NT2/D1 (cell line): ENCODE results near the gene MX2.

Experiments
- DNase-seq: peaks from one replicate; pipeline ENCODE4 v3.0.0-alpha.2; 2011; ENCODE audit warnings: low read depth, low spot score
- H3K27me3 ChIP-seq: 2 replicates; pipeline ENCODE4 v1.6.0; 2011; ENCODE audit warnings: mild to moderate bottlenecking; ENCODE audit not compliant: insufficient read length, insufficient read depth
- H3K36me3 ChIP-seq: 2 replicates; pipeline ENCODE4 v1.6.1; 2011; ENCODE audit warnings: mild to moderate bottlenecking, low read length, mixed read lengths; ENCODE audit not compliant: insufficient read depth, insufficient read length
- H3K4me1 ChIP-seq: 2 replicates; pipeline ENCODE4 v1.5.1; 2011; ENCODE audit not compliant: insufficient read depth, insufficient read length
- H3K4me3 ChIP-seq: 2 replicates; pipeline ENCODE4 v1.5.1; 2011; ENCODE audit warnings: low read depth; ENCODE audit not compliant: insufficient read length
- H3K9ac ChIP-seq: 2 replicates; pipeline ENCODE4 v1.6.0; 2011; ENCODE audit warnings: low read depth; ENCODE audit not compliant: insufficient read length
- H3K9me3 ChIP-seq: 2 replicates; pipeline ENCODE4 v1.5.1; 2011; ENCODE audit warnings: mild to moderate bottlenecking, low read length; ENCODE audit not compliant: insufficient read depth
- SUZ12 ChIP-seq: IDR thresholded peaks from 2 replicates; pipeline ENCODE4 v1.6.1; 2011; ENCODE audit not compliant: insufficient read length, insufficient read depth; ENCODE audit errors: extremely low read depth
- YY1 ChIP-seq: IDR thresholded peaks from 2 replicates; pipeline ENCODE4 v1.6.1; 2011; ENCODE audit not compliant: insufficient read length, insufficient read depth
- ZNF274 ChIP-seq: IDR thresholded peaks from 2 replicates; pipeline ENCODE4 v1.6.1; 2011; ENCODE audit warnings: mild to moderate bottlenecking, low read depth, low read length

The MX2 gene

DNA sequence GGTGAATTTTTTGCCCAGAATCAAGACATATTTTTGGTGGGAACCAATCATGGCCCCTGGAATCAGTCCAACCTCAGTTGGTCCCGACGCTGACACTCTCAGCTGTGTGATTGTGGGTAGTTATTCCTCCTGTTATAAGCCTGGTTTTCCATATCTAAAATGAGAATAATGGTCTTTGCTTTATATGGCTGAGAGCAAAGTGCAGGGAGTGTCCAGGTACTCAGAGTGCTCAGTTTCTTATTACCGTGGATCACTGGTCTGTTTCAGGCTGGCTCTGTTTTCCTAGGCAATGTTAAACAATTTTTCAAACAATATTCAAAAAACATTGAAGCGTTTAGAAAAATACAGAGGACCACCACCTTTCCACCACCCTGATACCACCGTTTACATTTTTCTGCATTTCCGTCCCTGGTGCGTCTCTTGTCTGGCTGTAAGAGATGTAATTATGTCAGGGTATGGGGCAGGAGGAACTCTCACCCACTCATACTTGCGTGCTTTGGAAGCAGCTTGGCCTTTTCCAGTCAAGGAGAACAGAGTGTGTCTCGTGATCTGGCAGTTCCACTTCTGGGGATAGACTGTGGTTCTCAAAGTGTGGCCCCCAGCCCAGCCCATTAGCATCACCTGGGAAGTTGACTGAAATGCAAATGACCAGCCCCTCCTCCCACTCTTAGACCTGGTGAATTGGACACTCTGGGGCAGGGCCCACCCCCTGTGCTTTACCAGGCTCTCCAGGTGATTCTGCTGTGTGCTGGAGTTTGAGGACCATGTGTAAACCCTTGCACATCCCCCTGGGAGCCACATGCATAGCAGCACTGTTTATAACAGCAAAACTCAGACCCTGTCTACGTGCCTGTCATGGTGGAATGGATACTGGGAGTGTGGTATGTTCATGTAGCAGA, 71.0 kb downstream of the MX2 start:
- Histone ChIP-seq H3K4me3 (no peak overlapping the region), H3K4me1 (no peaks in the 10 kb centered on the region), H3K9me3 (peaks cover 14% of the 10 kb centered on the region; the same call in 1 of the 2 replicates), H3K9ac (no peak overlapping the region), H3K36me3 (peaks cover 3% of the 10 kb centered on the region), H3K27me3 (peaks cover 18% of the 10 kb centered on the region)
- DNase-seq: no peak
- TF ChIP-seq YY1 (no peak), ZNF274 (no peak), SUZ12 (no peak)

DNA sequence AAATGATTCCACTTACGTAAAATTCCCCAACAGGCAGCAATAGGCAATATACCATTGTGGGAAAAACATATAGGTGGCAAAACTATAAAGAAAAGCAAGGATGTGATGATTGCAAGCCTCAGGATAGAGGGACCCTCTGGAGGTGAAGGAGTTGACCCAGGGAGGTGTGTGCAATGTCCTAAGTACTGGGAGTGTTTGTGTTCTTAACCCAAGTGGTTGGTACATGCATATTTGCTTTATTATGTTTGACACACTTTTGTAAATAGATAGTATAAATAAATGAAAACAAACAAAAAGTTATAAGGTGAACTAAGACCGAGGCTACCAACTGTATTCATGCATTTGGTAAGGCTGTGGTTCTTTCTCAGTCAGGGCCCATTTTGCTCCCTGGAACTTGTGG, 71.7 kb downstream of the MX2 start:
- TF ChIP-seq YY1: no peak
- no peak for TF ChIP-seq SUZ12
- no peak for TF ChIP-seq ZNF274

DNA sequence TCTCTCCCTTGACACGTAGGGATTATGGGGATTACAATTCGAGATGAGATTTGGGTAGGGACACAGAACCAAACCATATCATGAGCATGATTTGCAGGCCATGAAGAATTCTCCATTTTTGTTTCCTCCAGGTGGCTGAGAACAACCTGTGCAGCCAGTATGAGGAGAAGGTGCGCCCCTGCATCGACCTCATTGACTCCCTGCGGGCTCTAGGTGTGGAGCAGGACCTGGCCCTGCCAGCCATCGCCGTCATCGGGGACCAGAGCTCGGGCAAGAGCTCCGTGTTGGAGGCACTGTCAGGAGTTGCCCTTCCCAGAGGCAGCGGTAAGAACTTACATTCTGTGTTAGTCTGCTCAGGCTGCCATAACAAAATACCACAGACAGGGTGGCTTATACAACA, 73.9 kb downstream of the MX2 start:
- H3K4me3 ChIP-seq: no peak overlapping the region

More for the DNA sequence above, 71.7 kb downstream of the MX2 start:
- Histone ChIP-seq H3K36me3 (peaks cover 3% of the 10 kb centered on the region), H3K4me3 (no peak overlapping the region), H3K27me3 (peaks cover 10% of the 10 kb centered on the region), H3K4me1 (peaks cover 2% of the 10 kb centered on the region), H3K9me3 (peaks cover 14% of the 10 kb centered on the region; the same call in 1 of the 2 replicates), H3K9ac (no peak overlapping the region)
- DNase-seq: no peak

DNA sequence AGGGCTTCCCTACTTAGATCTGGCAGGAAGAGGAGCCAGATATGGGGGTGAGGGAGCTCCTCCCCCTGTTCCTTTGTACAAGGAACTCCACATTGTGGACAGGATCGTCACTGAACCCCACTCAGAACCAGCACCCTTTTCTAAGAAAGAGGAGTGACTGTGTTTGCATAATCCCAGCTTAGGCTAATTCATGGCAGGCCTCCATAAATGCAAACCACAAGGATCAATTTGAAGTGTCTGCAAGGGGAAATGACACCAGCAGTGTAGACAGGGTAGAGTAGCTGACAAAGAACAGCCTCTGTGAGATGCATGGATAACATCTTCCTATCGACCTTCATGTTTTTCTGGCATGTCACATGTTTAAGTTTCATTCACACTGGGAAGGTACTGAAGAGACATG, 75.9 kb downstream of the MX2 start:
- DNase-seq: no peak
- Histone ChIP-seq H3K4me3 (no peak overlapping the region), H3K27me3 (no peaks in the 10 kb centered on the region), H3K4me1 (peaks cover 2% of the 10 kb centered on the region), H3K9me3 (peaks cover 14% of the 10 kb centered on the region; the same call in 1 of the 2 replicates), H3K9ac (no peak overlapping the region), H3K36me3 (peaks cover 3% of the 10 kb centered on the region)
- TF ChIP-seq SUZ12 (no peak), YY1 (no peak), ZNF274 (no peak)

More for the DNA sequence above, 73.9 kb downstream of the MX2 start:
- Histone ChIP-seq H3K9me3 (peaks cover 14% of the 10 kb centered on the region; the same call in 1 of the 2 replicates), H3K36me3 (peaks cover 3% of the 10 kb centered on the region), H3K9ac (no peak overlapping the region), H3K4me1 (peaks cover 2% of the 10 kb centered on the region), H3K27me3 (no peaks in the 10 kb centered on the region)
- DNase-seq: no peak
- TF ChIP-seq ZNF274 (no peak), YY1 (no peak), SUZ12 (no peak)

DNA sequence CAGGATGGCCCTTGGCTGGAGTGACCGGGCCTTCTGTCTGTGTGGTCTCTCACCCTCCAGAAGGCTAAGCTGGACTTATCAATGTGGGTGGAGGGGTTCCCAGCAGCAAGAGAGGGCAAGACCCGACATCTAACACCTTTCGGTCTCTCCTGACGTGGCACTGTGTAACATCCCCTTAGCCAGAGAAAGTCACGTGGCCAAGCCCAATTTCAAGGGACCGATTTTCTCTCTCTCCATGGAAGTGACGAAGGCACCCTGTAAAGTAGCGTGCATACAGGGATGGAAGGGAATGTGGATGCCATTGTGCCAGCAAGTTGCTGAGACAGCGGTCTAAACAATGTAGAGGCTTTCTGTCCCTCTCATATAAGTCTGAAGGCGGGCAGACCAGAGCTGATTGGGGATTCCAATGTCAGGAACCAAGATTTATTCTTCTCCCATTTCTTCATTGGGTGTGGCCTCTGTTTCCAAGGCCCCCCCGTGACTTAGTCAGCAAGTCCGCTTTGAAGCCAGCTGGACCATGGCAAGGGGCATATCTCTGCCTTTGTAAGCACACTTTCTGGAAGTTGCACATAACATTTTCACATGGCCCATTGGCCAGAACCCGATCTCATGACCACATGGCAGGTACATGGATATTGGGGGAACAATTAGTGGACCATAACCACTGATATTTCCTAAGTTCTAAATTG, 76.7 kb downstream of the MX2 start:
- Histone ChIP-seq H3K27me3 (no peaks in the 10 kb centered on the region), H3K9me3 (peaks cover 14% of the 10 kb centered on the region; the same call in 1 of the 2 replicates), H3K9ac (no peak overlapping the region), H3K36me3 (peaks cover 3% of the 10 kb centered on the region), H3K4me3 (no peak overlapping the region), H3K4me1 (peaks cover 2% of the 10 kb centered on the region)
- no peak for DNase-seq
- TF ChIP-seq YY1 (no peak), SUZ12 (no peak), ZNF274 (no peak)

DNA sequence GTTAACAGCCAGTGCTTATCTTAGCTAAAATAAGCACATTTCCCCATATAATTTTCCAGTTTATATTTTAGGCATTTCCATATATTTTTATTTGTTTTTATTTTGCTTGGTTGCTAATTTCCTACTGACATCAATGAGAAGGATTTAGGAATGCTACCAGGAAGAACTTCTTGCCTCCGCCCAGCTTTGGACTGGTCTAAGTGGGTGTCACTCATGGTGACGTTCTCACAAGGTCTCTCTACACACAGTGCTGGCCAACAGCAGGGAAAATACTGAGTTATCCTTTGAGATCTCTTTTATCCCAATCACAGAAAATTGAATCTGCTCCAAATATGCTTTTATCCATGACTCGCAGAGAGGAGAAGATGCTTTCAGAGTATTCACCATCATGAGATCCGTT, 77.4 kb downstream of the MX2 start:
- H3K4me1 ChIP-seq: peaks cover 2% of the 10 kb centered on the region
- TF ChIP-seq YY1 (no peak), SUZ12 (no peak), ZNF274 (no peak)
- no peaks in the 10 kb centered on the region for H3K27me3 ChIP-seq
- no peak overlapping the region for H3K4me3 ChIP-seq
- DNase-seq: no peak
- peaks cover 3% of the 10 kb centered on the region for H3K36me3 ChIP-seq
- H3K9ac ChIP-seq: no peak overlapping the region
- H3K9me3 ChIP-seq: peaks cover 14% of the 10 kb centered on the region; the same call in 1 of the 2 replicates

DNA sequence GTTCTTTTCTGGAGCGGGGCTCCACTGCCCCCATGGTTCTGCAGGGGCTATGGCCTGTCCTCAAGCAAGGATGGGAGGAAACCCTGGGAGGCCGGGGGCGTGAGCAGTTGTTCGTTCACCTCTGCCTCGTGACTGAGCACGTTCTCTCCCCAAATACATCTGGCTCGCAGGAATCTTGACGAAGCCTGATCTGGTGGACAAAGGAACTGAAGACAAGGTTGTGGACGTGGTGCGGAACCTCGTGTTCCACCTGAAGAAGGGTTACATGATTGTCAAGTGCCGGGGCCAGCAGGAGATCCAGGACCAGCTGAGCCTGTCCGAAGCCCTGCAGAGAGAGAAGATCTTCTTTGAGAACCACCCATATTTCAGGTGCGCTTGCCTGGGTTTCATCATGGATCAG, 79.7 kb downstream of the MX2 start:
- H3K4me1 ChIP-seq: peaks cover 2% of the 10 kb centered on the region
- no peaks in the 10 kb centered on the region for H3K27me3 ChIP-seq
- no peak for TF ChIP-seq ZNF274
- no peak for TF ChIP-seq YY1
- TF ChIP-seq SUZ12: no peak
- H3K36me3 ChIP-seq: peaks cover 3% of the 10 kb centered on the region
- H3K9me3 ChIP-seq: no peaks in the 10 kb centered on the region
- no peak overlapping the region for H3K4me3 ChIP-seq
- no peak overlapping the region for H3K9ac ChIP-seq
- DNase-seq: no peak
